Measurements from ENCODE around the gene CNKSR3. TPM values are rescaled to one million over a fixed set of nuclear protein-coding genes. Genes with fewer than 3 reads are reported as not detected.

The CNKSR3 gene
- total RNA-seq, 4 donors from 2014 or later, result 7.6 to 29.6 (median 12.4) TPM

GRCh38 chr6:154458565-154459470, 51.7 kb downstream of the CNKSR3 start:
- H3K4me1 ChIP-seq, result no peaks in the 10 kb centered on the region
- peak overlapping the region; percentile 59 to 61 for H3K27ac ChIP-seq
- DNase-seq, result no peak

GRCh38 chr6:154457881-154458284, 52.6 kb downstream of the CNKSR3 start:
- TF ChIP-seq POLR2A (IDR thresholded peaks at IDR 0.05) (no peak), CTCF (IDR thresholded peaks at IDR 0.05) (no peak)
- no peaks in the 10 kb centered on the region for H3K4me1 ChIP-seq
- H3K4me3 ChIP-seq, result no peak overlapping the region
- H3K27me3 ChIP-seq, result no peaks in the 10 kb centered on the region
- DNase-seq, result no peak
- no peaks in the 10 kb centered on the region for H3K9me3 ChIP-seq
- H3K36me3 ChIP-seq, result no peaks in the 10 kb centered on the region
- intact Hi-C loops (cut with DNase I; ENCODE audit: low total_unique reads), result no loop called here
- peak overlapping the region in 1 of 2 donors; percentile 61 for H3K27ac ChIP-seq

More at GRCh38 chr6:154458565-154459470, 51.7 kb downstream of the CNKSR3 start:
- intact Hi-C loops (cut with DNase I; ENCODE audit: low total_unique reads), result no loop called here
- Histone ChIP-seq H3K9me3 (no peaks in the 10 kb centered on the region), H3K27me3 (no peaks in the 10 kb centered on the region), H3K4me3 (no peak overlapping the region), H3K36me3 (no peaks in the 10 kb centered on the region)
- no peak for TF ChIP-seq CTCF (IDR thresholded peaks at IDR 0.05)
- no peak for TF ChIP-seq POLR2A (IDR thresholded peaks at IDR 0.05)

GRCh38 chr6:154457046-154457713, 53.3 kb downstream of the CNKSR3 start:
- H3K36me3 ChIP-seq, result no peaks in the 10 kb centered on the region
- peak overlapping the region in 1 of 2 donors; percentile 2 for H3K27ac ChIP-seq
- TF ChIP-seq CTCF (IDR thresholded peaks at IDR 0.05) (no peak), POLR2A (IDR thresholded peaks at IDR 0.05) (no peak)
- intact Hi-C loops (cut with DNase I; ENCODE audit: low total_unique reads), result no loop called here
- no peaks in the 10 kb centered on the region for H3K27me3 ChIP-seq
- H3K4me1 ChIP-seq, result no peaks in the 10 kb centered on the region
- H3K4me3 ChIP-seq, result no peak overlapping the region
- no peaks in the 10 kb centered on the region for H3K9me3 ChIP-seq
- DNase-seq, result no peak

- Histone ChIP-seq H3K27ac (no peak overlapping the region), H3K9me3 (no peaks in the 10 kb centered on the region), H3K27me3 (no peaks in the 10 kb centered on the region), H3K36me3 (no peaks in the 10 kb centered on the region), H3K4me1 (no peaks in the 10 kb centered on the region), H3K4me3 (no peak overlapping the region)
- intact Hi-C loops (cut with DNase I; ENCODE audit: low total_unique reads), result no loop called here
- no peak for DNase-seq
- TF ChIP-seq POLR2A (IDR thresholded peaks at IDR 0.05), result no peak
- TF ChIP-seq CTCF (IDR thresholded peaks at IDR 0.05), result no peak
Measured at GRCh38 chr6:154453329-154453728, 57.2 kb downstream of the CNKSR3 start.

GRCh38 chr6:154450498-154450897, 60.0 kb downstream of the CNKSR3 start:
- TF ChIP-seq CTCF (IDR thresholded peaks at IDR 0.05) (no peak), POLR2A (IDR thresholded peaks at IDR 0.05) (no peak)
- Histone ChIP-seq H3K4me3 (no peak overlapping the region), H3K27ac (no peak overlapping the region), H3K27me3 (no peaks in the 10 kb centered on the region), H3K9me3 (no peaks in the 10 kb centered on the region), H3K4me1 (no peaks in the 10 kb centered on the region), H3K36me3 (no peaks in the 10 kb centered on the region)
- DNase-seq, result no peak
- intact Hi-C loops (cut with DNase I; ENCODE audit: low total_unique reads), result no loop called here

Data from uterus (tissue), 4 donors.